CD4-positive, alpha-beta T cell treated with Interleukin-15 for 4 hours (primary cell): ENCODE results near the gene SIPA1L2.

ENCODE experiments used
- DNase-seq: peaks from one replicate; pipeline ENCODE4 v3.0.0-alpha.2; 2020; ENCODE audit warnings: low spot score

Gene SIPA1L2

DNA sequence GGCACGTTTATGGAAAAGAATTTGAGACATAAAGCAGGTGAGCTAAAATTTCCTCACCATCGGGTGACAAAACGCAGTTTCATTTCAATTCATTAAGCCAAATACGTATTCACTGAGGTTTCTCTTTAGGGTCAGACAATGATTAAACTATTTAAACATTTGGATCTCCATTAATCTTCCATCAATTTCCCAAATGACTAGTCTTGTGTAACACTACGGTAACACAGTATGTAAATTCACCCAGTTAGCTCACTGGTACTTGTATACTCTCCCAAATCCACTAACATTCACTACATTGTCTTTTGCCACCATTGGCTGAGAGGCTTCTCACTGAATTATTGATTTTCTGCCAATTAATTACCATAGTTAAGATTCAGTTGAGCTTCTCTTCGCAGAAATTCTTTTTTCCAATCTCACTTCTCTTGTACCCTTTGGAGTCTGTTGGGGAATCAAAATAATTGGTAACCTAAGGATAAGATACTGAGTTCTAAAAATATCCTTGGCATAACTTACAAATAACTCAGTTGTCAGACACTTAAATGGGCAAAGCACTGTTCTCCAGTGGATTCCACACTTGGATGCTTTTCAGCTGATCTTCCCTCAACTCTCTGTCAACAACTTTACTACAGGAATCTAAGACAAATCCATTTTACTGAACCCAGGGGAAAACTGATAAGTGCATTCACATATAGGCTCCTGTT, 40.7 kb downstream of the SIPA1L2 start:
- no peak for DNase-seq

DNA sequence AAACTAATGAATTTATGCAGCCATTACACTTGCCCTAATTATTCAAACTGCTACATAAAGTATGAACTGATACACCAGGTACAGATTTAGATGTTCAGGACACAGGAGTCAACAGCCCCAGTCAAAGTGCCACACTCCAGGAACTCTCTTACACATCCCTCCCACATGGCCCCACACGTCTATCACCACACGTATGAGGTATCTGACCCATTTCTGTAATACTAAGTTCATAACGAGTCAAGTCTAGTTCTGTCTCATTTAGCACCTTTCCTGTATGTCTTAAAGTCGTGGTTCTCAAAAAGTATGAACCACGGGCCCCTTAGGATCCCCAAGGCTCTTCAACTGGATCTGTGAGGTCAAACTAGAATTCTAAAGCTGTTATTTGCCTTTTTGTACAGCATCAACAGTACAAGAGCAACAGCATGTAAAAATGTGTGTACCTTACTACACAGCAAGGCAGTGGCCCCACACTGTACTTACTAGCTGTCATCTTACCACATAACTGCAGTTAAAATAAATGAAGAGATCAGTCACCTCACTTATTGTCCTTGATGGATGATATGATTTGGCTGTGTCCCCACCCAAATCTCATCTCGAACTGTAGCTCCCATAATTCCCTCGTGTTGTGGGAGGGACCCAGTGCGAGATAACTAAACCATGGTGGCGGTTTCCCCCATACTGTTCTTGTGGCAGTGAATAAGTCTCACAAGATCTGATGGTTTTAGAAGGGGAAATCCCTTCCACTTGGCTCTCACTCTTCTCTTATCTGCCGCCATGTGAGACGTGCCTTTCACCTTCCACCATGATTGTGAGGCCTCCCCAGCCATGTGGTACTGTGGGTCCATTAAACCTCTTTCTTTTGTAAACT, 42.6 kb downstream of the SIPA1L2 start:
- no peak for DNase-seq

DNA sequence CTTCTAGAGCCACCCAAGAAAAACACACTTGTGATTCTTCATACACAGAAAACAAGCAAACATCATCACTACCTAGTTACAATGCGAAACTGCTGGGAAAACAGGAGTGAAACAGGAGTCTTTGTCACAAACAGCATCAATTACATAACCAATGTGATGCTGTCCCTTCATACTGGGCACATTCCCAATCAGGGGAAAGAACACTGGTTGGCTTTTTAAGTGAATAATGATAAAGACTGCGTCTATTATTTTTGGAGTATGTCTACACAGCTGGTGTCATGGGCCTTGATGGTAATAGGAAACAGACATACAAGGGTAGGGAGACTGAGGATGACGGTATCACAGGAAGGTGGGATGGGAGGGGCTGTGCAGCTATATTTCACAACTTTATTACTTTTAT, 43.3 kb downstream of the SIPA1L2 start:
- DNase-seq = no peak

DNA sequence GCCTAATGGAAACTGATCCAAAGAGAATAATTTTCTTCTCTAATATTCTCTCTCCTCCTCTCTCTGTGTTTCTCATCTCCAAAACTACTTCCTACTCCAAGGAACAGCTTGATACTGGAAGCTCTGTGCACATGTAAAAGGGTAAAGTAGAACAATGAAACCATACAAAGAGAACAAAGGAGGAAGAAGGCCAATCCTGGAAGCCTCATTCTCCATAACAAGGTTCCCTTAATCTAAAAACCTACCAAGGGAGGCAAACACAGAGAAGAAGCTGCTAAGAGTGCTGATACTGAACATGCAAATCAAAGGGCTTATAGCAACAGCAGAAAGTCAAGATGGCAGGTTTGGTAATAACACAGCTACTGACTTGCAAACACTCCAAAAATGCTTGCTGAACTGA, 44.4 kb downstream of the SIPA1L2 start:
- DNase-seq = no peak

DNA sequence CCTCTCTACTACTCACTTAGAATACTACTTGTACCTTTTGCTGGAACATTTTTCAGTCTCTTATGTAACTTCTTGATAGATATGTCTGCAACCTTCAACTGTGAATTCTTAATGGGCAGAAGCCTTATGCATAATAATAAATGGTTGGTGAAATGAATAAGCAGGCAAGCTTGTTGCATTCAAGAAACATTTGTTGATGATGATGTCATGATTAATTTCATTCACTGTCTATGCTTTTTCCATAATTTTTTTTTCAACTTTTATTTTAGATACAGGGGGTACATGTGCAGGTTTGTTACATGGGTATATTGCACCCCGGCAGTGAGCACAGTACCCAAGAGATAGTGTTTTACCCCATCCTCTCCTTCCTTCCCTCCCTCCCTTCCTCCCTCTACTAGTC, 48.0 kb downstream of the SIPA1L2 start:
- no peak for DNase-seq
